Endothelial cell (in vitro differentiated cells): Measurements from ENCODE around the gene FPR3. TPM values are rescaled to one million over a fixed set of nuclear protein-coding genes. Genes with fewer than 3 reads are reported as not detected.
"Not testable (repeated sequence)": the region's sequence is repeated elsewhere in the genome, so short reads cannot be mapped to it uniquely, and the experiment has no call there.

Experiments used
- DNase-seq: peaks from one replicate; pipeline ENCODE4 v3.0.0; 2021; ENCODE audit warnings: low spot score
- H3K27ac Mint-ChIP-seq: one replicate; pipeline ENCODE4 v1.8.0; 2021; ENCODE audit warnings: mixed read lengths, inconsistent platforms; ENCODE audit not compliant: unreplicated experiment
- H3K27me3 Mint-ChIP-seq: one replicate; pipeline ENCODE4 v1.8.0; 2021; ENCODE audit warnings: mild to moderate bottlenecking, moderate library complexity, mixed read lengths, inconsistent platforms; ENCODE audit not compliant: unreplicated experiment
- H3K36me3 Mint-ChIP-seq: one replicate; pipeline ENCODE4 v1.8.0; 2021; ENCODE audit warnings: mild to moderate bottlenecking, low read depth, mixed read lengths, inconsistent platforms; ENCODE audit not compliant: unreplicated experiment
- H3K4me1 Mint-ChIP-seq: one replicate; pipeline ENCODE4 v1.8.0; 2021; ENCODE audit warnings: mild to moderate bottlenecking, mixed read lengths, inconsistent platforms; ENCODE audit not compliant: unreplicated experiment
- H3K4me3 Mint-ChIP-seq: one replicate; pipeline ENCODE4 v1.8.0; 2021; ENCODE audit warnings: mild to moderate bottlenecking, mixed read lengths, inconsistent platforms; ENCODE audit not compliant: unreplicated experiment
- H3K9me3 Mint-ChIP-seq: one replicate; pipeline ENCODE4 v1.8.0; 2021; ENCODE audit warnings: mixed read lengths, inconsistent platforms; ENCODE audit not compliant: unreplicated experiment
- total RNA-seq: library from RNA; stranded (reverse); fragmentation: NEBNext Ultra II Directional; extraction: Animal tissue kit (Norgen Biotek cat#: 25700); gene quantifications from one replicate; pipeline ENCODE4 v1.2.1, GENCODE V29; 2021; ENCODE audit not compliant: unreplicated experiment
- TF ChIP-seq, protein P1 (sequence below): fragments of 200-600 bp; sonication (generic); IDR thresholded peaks from one replicate; pipeline ENCODE4 v1.5.0; 2021; ENCODE audit warnings: antibody characterized with exemption; ENCODE audit not compliant: unreplicated experiment

FPR3 gene
- total RNA-seq, 1 donor from 2014 or later = not detected

DNA sequence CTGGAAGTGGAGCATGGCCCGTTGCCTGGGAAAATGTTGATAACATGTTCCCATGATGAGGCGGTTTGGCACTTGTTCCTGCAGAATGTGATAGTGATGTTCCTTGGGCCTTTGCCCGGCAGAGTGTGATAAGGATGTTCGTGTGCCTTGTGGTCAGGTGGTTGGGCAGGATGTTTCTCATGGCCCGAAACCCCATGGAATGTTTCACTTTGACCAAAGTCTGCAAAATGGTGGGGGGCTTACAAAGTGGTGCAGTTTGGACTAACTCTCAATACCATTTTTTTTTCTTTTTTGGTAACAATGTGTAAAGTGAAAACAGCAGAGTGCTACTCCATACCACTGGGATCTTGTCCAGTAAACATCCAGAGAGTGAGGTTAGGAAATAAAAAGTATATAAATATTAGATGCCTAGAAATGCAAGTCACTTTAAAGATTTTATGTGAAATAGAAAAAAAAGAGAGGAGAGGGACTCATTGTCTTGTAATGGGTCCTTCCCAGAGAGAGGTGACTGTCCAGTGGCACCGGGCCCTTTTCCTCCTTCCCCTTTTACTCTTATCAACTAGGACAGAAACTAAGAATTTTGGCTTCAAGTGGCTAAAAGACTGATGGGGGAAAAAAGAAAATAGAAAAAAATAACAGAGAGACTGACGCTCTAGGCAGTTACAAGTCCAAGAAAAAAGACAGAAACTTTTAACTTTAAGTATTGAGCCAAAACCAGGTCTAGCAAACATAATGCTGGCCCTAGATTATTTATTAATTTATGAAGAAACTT is 5.7 kb downstream of the FPR3 start:
- H3K27ac Mint-ChIP-seq = no peak overlapping the region
- H3K9me3 Mint-ChIP-seq = no peaks in the 10 kb centered on the region
- no peaks in the 10 kb centered on the region for H3K4me1 Mint-ChIP-seq
- TF ChIP-seq, protein P1, sequence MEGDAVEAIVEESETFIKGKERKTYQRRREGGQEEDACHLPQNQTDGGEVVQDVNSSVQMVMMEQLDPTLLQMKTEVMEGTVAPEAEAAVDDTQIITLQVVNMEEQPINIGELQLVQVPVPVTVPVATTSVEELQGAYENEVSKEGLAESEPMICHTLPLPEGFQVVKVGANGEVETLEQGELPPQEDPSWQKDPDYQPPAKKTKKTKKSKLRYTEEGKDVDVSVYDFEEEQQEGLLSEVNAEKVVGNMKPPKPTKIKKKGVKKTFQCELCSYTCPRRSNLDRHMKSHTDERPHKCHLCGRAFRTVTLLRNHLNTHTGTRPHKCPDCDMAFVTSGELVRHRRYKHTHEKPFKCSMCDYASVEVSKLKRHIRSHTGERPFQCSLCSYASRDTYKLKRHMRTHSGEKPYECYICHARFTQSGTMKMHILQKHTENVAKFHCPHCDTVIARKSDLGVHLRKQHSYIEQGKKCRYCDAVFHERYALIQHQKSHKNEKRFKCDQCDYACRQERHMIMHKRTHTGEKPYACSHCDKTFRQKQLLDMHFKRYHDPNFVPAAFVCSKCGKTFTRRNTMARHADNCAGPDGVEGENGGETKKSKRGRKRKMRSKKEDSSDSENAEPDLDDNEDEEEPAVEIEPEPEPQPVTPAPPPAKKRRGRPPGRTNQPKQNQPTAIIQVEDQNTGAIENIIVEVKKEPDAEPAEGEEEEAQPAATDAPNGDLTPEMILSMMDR = no peak
- H3K4me3 Mint-ChIP-seq = no peak overlapping the region
- H3K27me3 Mint-ChIP-seq = no peaks in the 10 kb centered on the region
- no peak for DNase-seq
- no peaks in the 10 kb centered on the region for H3K36me3 Mint-ChIP-seq

DNA sequence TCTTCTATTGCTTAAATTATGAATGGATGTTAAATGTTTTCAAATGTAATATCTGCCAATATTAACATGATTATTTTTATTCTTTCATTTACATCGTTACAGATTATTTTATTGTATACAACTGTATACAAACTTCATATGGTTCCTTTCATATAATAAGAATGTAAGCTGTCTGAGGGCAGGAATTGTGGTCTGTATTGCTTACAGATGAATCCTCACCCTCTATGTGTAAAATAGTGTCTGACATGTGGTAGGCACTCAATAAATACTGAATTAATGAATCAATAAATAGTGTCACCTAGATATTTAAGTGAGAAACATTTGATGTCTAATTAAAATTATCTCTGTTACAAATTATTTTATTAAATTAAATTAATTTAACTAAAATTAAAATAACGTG is 7.8 kb downstream of the FPR3 start:
- Mint-ChIP-seq H3K27ac (no peak overlapping the region), H3K27me3 (no peaks in the 10 kb centered on the region), H3K36me3 (no peaks in the 10 kb centered on the region), H3K4me3 (no peak overlapping the region), H3K4me1 (no peaks in the 10 kb centered on the region), H3K9me3 (no peaks in the 10 kb centered on the region)
- DNase-seq = no peak
- TF ChIP-seq, protein P1 = no peak

DNA sequence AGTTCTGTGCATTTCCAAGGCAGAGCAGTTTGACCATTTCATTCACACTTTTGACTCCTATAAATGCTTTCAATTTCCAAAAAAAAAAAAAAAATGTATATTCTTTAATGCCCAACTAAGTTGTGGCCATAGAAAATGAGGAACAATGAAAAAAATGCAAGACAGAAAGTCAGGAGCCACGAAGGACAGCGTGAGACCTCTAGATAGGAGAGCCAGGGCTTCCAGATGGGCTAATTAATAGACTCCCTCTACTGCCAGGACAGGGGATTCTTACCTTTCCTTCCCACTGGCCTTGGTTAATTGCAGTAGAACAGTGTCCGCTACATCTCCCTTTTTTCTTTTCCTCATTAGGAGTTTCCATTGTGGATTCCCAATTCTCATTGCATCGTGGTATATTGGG is 8.6 kb downstream of the FPR3 start:
- Mint-ChIP-seq H3K4me1 (no peaks in the 10 kb centered on the region), H3K9me3 (no peaks in the 10 kb centered on the region), H3K27me3 (no peaks in the 10 kb centered on the region), H3K4me3 (no peak overlapping the region), H3K36me3 (no peaks in the 10 kb centered on the region), H3K27ac (no peak overlapping the region)
- DNase-seq = no peak
- TF ChIP-seq, protein P1 = no peak

DNA sequence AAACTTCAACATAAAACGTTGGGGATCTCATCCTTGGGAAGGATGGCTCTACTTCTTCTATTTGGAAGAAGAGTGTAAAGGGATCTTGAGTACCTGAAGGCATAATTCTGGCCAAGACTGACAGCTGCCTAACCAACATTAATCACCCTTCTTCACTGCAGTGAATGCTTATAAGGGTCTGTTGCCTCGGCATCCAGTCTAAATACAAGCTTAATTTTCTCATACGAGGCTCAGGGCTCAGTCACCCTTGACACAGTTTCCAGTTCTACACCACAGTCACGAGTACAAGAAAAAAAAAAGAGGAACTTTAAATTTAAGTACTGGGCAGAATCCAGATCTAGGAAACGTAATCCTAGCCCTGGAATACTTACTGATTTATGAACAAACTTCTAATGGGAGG is 9.0 kb downstream of the FPR3 start:
- Mint-ChIP-seq H3K27ac (no peak overlapping the region), H3K9me3 (no peaks in the 10 kb centered on the region)
- no peak for DNase-seq

DNA sequence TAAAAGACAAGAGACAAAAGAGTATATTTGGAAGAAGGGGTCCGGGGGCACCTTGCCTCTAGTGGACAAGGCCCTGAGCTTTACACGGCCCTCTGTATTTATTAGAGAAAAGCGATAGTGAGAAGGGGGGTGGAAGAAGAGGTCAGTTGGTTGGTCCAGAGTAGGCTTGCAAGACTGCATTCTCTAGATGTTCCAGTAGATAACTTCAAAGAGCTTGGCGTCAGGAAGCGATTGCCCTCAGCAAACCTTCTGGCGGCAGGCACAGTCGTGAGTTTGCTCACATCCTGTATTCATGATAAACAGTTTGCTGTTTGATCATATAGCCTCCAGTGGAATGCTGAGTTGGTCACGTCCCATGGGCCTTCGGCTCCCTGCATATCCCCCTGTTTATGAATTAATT is 9.8 kb downstream of the FPR3 start:
- DNase-seq, H3K27me3 Mint-ChIP-seq, H3K4me3 Mint-ChIP-seq, H3K27ac Mint-ChIP-seq, H3K4me1 Mint-ChIP-seq, H3K9me3 Mint-ChIP-seq, H3K36me3 Mint-ChIP-seq: not testable (repeated sequence)

More for the DNA sequence above, 9.0 kb downstream of the FPR3 start:
- H3K36me3 Mint-ChIP-seq = no peaks in the 10 kb centered on the region
- H3K4me3 Mint-ChIP-seq = no peak overlapping the region
- no peaks in the 10 kb centered on the region for H3K4me1 Mint-ChIP-seq
- TF ChIP-seq, protein P1 = no peak
- H3K27me3 Mint-ChIP-seq = no peaks in the 10 kb centered on the region

DNA sequence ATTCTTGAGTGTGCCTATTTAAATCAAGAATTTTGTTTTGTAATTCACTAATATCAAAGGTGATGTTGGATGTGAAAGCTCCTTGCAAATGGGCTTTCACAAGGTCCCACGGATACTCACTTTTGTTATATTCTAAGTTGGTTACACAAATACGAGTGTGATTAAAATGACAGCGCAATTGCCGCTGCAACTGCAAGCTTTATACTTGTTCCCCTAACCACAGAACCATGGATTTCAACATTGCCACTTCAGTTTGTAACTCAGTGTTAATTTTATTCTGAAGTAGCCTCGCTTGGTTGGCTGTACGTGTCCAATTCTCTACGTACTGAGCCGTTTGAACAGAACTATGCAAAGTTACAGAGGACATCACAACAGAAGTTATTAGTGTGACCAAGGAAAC is 10.4 kb downstream of the FPR3 start:
- not testable (repeated sequence) for H3K4me3 Mint-ChIP-seq

DNA sequence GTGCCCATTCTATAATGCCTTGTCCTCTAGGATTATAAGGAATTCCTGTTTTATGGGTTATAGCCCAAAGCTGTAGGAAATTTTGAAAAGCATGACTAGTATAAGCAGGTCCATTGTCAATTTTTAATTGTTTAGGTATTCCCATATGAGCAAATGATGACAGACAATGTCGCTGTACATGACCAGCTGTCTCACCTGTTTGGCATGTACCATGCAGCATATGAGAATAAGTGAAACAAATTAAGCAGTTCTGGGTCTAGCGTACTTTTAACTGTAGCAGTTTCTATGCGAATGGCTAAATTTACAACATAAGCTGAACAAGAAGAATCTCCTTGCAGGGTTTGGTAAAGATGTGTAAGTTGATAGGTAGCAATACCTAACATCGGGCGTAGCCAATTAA is 11.6 kb downstream of the FPR3 start:
- H3K27ac Mint-ChIP-seq = not testable (repeated sequence)

More for the DNA sequence above, 10.4 kb downstream of the FPR3 start:
- not testable (repeated sequence) for H3K4me1 Mint-ChIP-seq, DNase-seq, H3K36me3 Mint-ChIP-seq, H3K27ac Mint-ChIP-seq, H3K9me3 Mint-ChIP-seq, H3K27me3 Mint-ChIP-seq

More for the DNA sequence above, 11.6 kb downstream of the FPR3 start:
- not testable (repeated sequence) for H3K36me3 Mint-ChIP-seq, DNase-seq, H3K27me3 Mint-ChIP-seq, H3K4me1 Mint-ChIP-seq, H3K4me3 Mint-ChIP-seq
- H3K9me3 Mint-ChIP-seq = peaks cover 13% of the 10 kb centered on the region
